CD14-positive monocyte (primary cell): Measurements from ENCODE around the gene LONRF2. TPM values are rescaled to one million over a fixed set of nuclear protein-coding genes. Genes with fewer than 3 reads are reported as not detected.

Source experiments
- DNase-seq, 3 donors: peaks; one replicate each; pipeline ENCODE4 v3.0.0-alpha.2; 2011 to 2022
- H2AFZ ChIP-seq: 2 replicates; pipeline ENCODE4 v1.6.0; 2012; ENCODE audit warnings: mild to moderate bottlenecking, low read depth, low read length, inconsistent platforms; ENCODE audit not compliant: insufficient read depth, poor library complexity, severe bottlenecking
- H3K27ac ChIP-seq, 2 donors: 1 replicate in 1 of 2; 2 replicates in 1 of 2; pipeline ENCODE4 v1.5.1; 2012 to 2013; ENCODE audit warnings: low read length in 2 of 2, control low read depth in 1 of 2, inconsistent platforms in 1 of 2, low read depth in 1 of 2, mild to moderate bottlenecking in 1 of 2
- H3K27me3 ChIP-seq, 2 donors: one replicate each; pipeline versions ENCODE4 v1.6.0 to v1.6.1; 2011 to 2013; ENCODE audit warnings: low read length in 2 of 2; ENCODE audit not compliant: control insufficient read depth in 2 of 2, insufficient read depth in 2 of 2
- H3K36me3 ChIP-seq, 2 donors: replicated peaks in 1 of 2; 1 replicate in 1 of 2; 2 replicates in 1 of 2; pipeline versions ENCODE4 v1.5.1 to v1.6.1; 2012 to 2013; ENCODE audit warnings: low read length in 2 of 2, control low read depth in 1 of 2, inconsistent platforms in 1 of 2, mild to moderate bottlenecking in 1 of 2; ENCODE audit not compliant: insufficient read depth in 2 of 2, control insufficient read depth in 1 of 2
- H3K4me1 ChIP-seq, 2 donors: 1 replicate in 1 of 2; 2 replicates in 1 of 2; pipeline versions ENCODE4 v1.5.1 to v1.6.1; 2012 to 2013; ENCODE audit warnings: low read length in 2 of 2, control low read depth in 1 of 2, inconsistent platforms in 1 of 2, mild to moderate bottlenecking in 1 of 2, moderate library complexity in 1 of 2; ENCODE audit not compliant: insufficient read depth in 2 of 2, control insufficient read depth in 1 of 2
- H3K4me2 ChIP-seq: replicated peaks from 2 replicates; pipeline ENCODE3; 2012; ENCODE audit warnings: low read length, moderate library complexity, mild to moderate bottlenecking; ENCODE audit not compliant: poor library complexity, severe bottlenecking; ENCODE audit errors: extremely low read depth
- H3K4me3 ChIP-seq, 3 experiments: fragments of 200-600 bp in 1 of 3; sonication (generic) in 1 of 3; replicated peaks in 1 of 3; 1 replicate in 2 of 3; 2 replicates in 1 of 3; pipeline ENCODE4 v1.5.1; 2011 to 2013; ENCODE audit warnings: low read length in 3 of 3, mild to moderate bottlenecking in 3 of 3, control low read depth in 2 of 3, low read depth in 2 of 3, inconsistent platforms in 1 of 3, moderate library complexity in 1 of 3
- H3K79me2 ChIP-seq: 2 replicates; pipeline ENCODE4 v1.6.0; 2012; ENCODE audit warnings: mild to moderate bottlenecking, control low read depth, inconsistent platforms, low read length, moderate library complexity; ENCODE audit not compliant: insufficient read depth
- H3K9ac ChIP-seq: 2 replicates; pipeline ENCODE4 v1.6.0; 2017; ENCODE audit warnings: low read length, mild to moderate bottlenecking; ENCODE audit not compliant: insufficient read depth, poor library complexity, severe bottlenecking
- H3K9me3 ChIP-seq, 2 donors: replicated peaks in 1 of 2; 1 replicate in 1 of 2; 2 replicates in 1 of 2; pipeline versions ENCODE4 v1.5.1 to v1.6.1; 2012 to 2013; ENCODE audit warnings: low read length in 2 of 2, control low read depth in 1 of 2; ENCODE audit not compliant: control insufficient read depth in 1 of 2, insufficient read depth in 1 of 2
- H4K20me1 ChIP-seq: 2 replicates; pipeline ENCODE4 v1.6.0; 2012; ENCODE audit warnings: mild to moderate bottlenecking, low read length, control low read depth, moderate library complexity; ENCODE audit not compliant: insufficient read depth
- H3K27ac Mint-ChIP-seq, 7 donors: one replicate each; pipeline ENCODE4 v1.8.0; 2020; ENCODE audit warnings: mild to moderate bottlenecking in 7 of 7, mixed read lengths in 7 of 7, moderate library complexity in 6 of 7, inconsistent platforms in 2 of 7
- H3K27me3 Mint-ChIP-seq, 3 donors: one replicate each; pipeline ENCODE4 v1.8.0; 2021 to 2022; ENCODE audit warnings: low read depth in 3 of 3, mild to moderate bottlenecking in 3 of 3, mixed read lengths in 3 of 3, moderate library complexity in 3 of 3, inconsistent platforms in 1 of 3
- H3K36me3 Mint-ChIP-seq, 2 donors: one replicate each; pipeline ENCODE4 v1.8.0; 2020; ENCODE audit warnings: mixed read lengths in 2 of 2, inconsistent platforms in 1 of 2, mild to moderate bottlenecking in 1 of 2
- H3K4me1 Mint-ChIP-seq: one replicate; pipeline ENCODE4 v1.8.0; 2020; ENCODE audit warnings: mild to moderate bottlenecking, mixed read lengths
- H3K4me3 Mint-ChIP-seq, 2 donors: one replicate each; pipeline ENCODE4 v1.8.0; 2020; ENCODE audit warnings: mild to moderate bottlenecking in 2 of 2, mixed read lengths in 2 of 2, moderate library complexity in 1 of 2
- H3K9me3 Mint-ChIP-seq, 7 donors: one replicate each; pipeline ENCODE4 v1.8.0; 2020 to 2022; ENCODE audit warnings: mixed read lengths in 7 of 7, mild to moderate bottlenecking in 6 of 7, moderate library complexity in 6 of 7, inconsistent platforms in 2 of 7
- CTCF ChIP-seq: fragments of 200-600 bp; IDR thresholded peaks from one replicate; pipeline ENCODE4 v1.8.0; 2022; ENCODE audit warnings: antibody characterized with exemption, mild to moderate bottlenecking
- WGBS: methylation state at CpG from one replicate; pipeline ENCODE4 v1.1.5; 2013; ENCODE audit warnings: missing lambda C conversion rate; ENCODE audit not compliant: insufficient coverage; 5-methylcytosine and 5-hydroxymethylcytosine counted together
- intact Hi-C, 2 donors: fragments of 100-400 bp; cut with micrococcal nuclease; formaldehyde crosslinking; loops; one replicate each; pipeline versions ENCODE4 v1.15.0 to v1.15.1; 2023
- polyA plus RNA-seq, 3 donors: library from polyadenylated mRNA; depleted of rRNA in 1 of 3; unstranded in 2 of 3; stranded (reverse) in 1 of 3; fragments of 300-500 nt in 2 of 3; fragments of >200 nt in 1 of 3; fragmentation: Illumina TruSeq in 2 of 3; gene quantifications; 1 replicate in 2 of 3; 2 replicates in 1 of 3; pipeline ENCODE4 v1.2.3, GENCODE V29; 2012 to 2021

Gene LONRF2
- polyA plus RNA-seq, 3 donors = not detected

- 85% methylated on average over 10 of the region's 12 CpGs for WGBS
- Mint-ChIP-seq H3K4me3 (no peak overlapping the region), H3K9me3 (no peaks in the 10 kb centered on the region), H3K36me3 (no peaks in the 10 kb centered on the region), H3K4me1 (peaks cover 4% of the 10 kb centered on the region), H3K27ac (no peak overlapping the region), H3K27me3 (peaks cover 5 to 20% (median 7%) of the 10 kb centered on the region in 3 donors)
- Histone ChIP-seq H3K4me3 (no peak overlapping the region), H3K79me2 (no peaks in the 10 kb centered on the region), H3K4me1 (no peaks in the 10 kb centered on the region), H3K9me3 (no peaks in the 10 kb centered on the region), H3K36me3 (no peaks in the 10 kb centered on the region), H4K20me1 (no peaks in the 10 kb centered on the region), H3K27me3 (no peaks in the 10 kb centered on the region), H3K4me2 (no peak overlapping the region), H3K27ac (no peak overlapping the region), H3K9ac (no peak overlapping the region), H2AFZ (no peak overlapping the region)
- no peak for DNase-seq
- TF ChIP-seq CTCF = no peak
- intact Hi-C loops = no loop called here
Observed at GRCh38 chr2:100278501-100278900, 43.8 kb downstream of the LONRF2 start.

- H3K4me1 ChIP-seq = no peaks in the 10 kb centered on the region
- no peak overlapping the region for H3K27ac Mint-ChIP-seq
- H3K9ac ChIP-seq = no peak overlapping the region
- H3K4me3 ChIP-seq = no peak overlapping the region
- peaks cover 5 to 20% (median 7%) of the 10 kb centered on the region in 3 donors for H3K27me3 Mint-ChIP-seq
- H3K4me2 ChIP-seq = no peak overlapping the region
- H3K36me3 ChIP-seq = no peaks in the 10 kb centered on the region
- H3K4me1 Mint-ChIP-seq = peaks cover 4% of the 10 kb centered on the region
- intact Hi-C loops = no loop called here
- no peak overlapping the region for H3K27ac ChIP-seq
- H4K20me1 ChIP-seq = no peaks in the 10 kb centered on the region
- H3K9me3 Mint-ChIP-seq = no peaks in the 10 kb centered on the region
- H3K36me3 Mint-ChIP-seq = no peaks in the 10 kb centered on the region
- no peaks in the 10 kb centered on the region for H3K27me3 ChIP-seq
- WGBS = 93% methylated on average over 9 of the region's 12 CpGs
- no peak for TF ChIP-seq CTCF
- no peak for DNase-seq
- H2AFZ ChIP-seq = no peak overlapping the region
- H3K4me3 Mint-ChIP-seq = no peak overlapping the region
- H3K9me3 ChIP-seq = no peaks in the 10 kb centered on the region
- H3K79me2 ChIP-seq = no peaks in the 10 kb centered on the region
Observed at GRCh38 chr2:100277540-100278207, 44.6 kb downstream of the LONRF2 start.
